ENCODE results near the gene SIGLEC1.

SIGLEC1 gene

DNA sequence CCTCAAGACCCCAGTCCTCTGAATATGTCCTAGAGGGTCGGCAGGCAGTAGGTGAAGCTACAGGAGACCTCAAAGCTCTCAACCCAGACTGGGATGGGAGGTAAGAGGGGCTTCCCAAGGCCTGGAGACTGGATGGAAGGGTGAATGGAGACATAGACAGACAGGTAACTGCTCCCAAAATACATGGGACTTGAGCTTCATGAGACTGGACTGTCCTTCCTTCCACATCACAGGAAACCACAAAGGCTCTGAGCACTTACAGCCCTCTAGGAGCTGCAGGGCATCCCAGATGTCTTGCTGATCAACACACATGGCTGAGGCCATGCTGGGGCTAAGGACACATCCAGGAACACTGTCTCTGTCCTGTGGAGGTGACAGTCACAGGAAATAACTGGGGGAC is 31.6 kb upstream of the SIGLEC1 start:
- no peak for DNase-seq

- DNase-seq, result no peak
Observed at GRCh38 chr20:3743251-3743650, 30.9 kb upstream of the SIGLEC1 start.

- no peak for DNase-seq
Observed at GRCh38 chr20:3741836-3742458, 29.5 kb upstream of the SIGLEC1 start.

- no peak for DNase-seq
Observed at GRCh38 chr20:3740615-3741301, 28.4 kb upstream of the SIGLEC1 start.

DNA sequence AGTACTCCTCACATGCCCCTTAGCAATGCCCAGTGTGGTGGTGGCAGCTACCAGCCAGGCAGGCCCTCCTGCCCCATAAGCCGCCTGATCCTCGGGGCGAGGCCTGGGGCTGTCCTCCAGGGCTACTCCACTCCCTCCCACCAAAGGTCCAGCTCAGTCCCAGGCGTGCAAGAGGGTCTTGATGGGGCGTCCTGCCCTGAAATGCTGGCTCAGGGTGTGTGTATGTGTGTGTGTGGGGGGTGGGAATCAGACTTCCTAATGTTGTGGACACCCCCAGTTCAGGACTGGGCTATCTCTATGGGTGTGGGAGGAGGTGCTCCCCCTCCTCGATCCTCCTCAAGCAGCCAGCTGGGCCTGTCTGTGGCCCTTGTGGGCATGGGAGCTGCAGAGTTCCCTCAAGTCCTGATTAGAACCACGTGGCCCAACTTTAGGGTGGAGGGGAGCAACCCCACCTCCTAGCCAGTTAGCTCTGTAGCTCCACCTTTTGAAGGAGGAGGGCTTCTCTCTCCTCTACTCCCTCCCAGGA is 27.6 kb upstream of the SIGLEC1 start:
- no peak for DNase-seq

DNA sequence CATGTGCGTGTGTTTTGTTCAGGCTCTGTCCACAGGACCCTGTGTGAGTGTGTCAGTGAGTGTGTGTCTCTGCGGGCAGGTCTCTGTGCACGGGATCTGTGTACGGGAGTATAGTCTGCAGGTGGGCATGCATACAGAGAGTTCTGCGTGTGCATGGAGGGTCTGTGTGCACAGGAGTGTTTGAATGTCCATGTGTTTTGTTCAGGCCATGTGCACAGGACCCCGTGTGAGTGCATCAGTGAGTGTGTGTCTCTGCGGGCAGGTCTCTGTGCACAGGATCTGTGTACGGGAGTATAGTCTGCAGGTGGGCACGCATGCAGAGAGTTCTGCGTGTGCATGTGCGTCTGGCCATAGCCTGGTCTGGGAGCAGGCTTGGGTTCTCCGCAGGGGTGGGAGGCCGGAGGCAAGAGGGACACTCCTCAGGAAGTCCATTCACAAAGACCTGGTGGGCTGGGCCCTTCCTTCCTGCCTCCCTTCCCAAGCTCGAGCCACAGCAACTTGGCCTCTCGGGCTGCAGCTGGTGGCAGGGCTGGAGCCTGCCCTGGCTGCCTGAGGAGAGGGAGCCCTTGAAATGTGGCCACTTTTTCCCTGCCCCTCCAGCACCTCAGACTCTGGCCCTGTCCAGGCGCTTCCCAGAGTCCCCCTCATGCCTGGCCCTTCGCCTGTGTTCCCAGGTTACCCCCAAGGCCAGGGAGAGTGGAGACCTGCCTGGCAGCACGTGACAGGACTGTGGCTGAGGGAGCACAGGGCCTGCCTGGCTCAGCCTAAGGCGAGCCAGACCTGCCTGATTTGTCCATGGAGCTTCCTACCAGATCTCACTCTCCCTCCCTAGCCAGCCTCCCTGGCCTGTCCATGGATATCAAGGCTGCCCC is 26.9 kb upstream of the SIGLEC1 start:
- DNase-seq, result no peak

GRCh38 chr20:3738111-3739053 is 26.0 kb upstream of the SIGLEC1 start:
- DNase-seq, result no peak

DNA sequence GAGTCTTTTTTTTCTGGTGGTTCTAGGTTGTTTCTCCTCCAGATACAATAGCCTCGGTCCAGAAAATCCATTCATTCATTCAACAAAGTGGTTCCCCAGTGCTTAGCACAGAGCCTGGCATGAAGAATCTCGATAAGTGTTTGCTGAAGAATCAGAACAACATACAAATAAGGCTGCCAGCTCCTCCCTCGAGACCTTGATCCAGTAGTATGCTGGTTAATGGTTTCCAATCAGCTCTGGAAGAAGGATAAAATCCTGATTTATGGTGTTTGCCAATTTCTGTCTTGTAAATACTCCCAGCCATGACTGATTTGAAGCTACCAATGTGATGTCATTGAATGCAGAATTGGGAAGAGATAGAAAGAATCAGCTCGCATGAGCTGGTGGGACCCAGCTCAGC is 23.4 kb upstream of the SIGLEC1 start:
- no peak for DNase-seq

DNA sequence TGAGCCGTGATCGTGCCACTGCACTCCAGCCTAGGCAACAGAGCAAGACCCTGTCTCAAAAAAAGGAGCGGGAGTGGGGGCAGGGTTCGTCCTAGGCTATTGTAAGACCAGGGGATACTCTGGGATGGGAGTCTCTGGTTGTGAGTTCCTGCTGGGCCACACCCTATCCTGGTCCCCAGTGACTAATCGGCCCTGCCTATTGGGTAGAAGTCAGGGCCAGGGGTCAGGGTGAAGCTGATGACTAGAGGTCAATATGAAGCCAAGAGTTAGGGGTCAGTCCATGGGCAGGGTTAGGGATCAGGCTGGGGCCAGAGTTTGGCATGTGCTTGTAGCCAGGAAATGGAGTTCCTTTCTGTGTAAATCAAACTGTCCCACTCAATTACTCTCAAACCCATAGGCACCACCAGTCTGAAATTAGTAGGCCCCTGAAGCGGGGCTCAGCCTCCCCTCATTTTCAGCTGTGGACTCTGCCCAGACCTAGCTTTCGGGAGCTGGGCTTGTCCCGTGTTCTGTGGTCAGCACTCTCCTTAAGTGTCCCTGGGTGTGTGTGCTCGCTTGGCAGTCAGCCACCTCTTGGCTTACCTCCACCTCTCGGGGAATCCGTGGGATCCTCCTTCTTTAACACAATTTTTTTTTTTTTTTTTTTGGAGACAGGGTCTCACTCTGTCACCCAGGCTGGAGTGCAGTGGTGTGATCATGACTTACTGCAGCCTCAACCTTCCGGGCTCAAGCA is 21.9 kb upstream of the SIGLEC1 start:
- peak; percentile 42 for DNase-seq

DNA sequence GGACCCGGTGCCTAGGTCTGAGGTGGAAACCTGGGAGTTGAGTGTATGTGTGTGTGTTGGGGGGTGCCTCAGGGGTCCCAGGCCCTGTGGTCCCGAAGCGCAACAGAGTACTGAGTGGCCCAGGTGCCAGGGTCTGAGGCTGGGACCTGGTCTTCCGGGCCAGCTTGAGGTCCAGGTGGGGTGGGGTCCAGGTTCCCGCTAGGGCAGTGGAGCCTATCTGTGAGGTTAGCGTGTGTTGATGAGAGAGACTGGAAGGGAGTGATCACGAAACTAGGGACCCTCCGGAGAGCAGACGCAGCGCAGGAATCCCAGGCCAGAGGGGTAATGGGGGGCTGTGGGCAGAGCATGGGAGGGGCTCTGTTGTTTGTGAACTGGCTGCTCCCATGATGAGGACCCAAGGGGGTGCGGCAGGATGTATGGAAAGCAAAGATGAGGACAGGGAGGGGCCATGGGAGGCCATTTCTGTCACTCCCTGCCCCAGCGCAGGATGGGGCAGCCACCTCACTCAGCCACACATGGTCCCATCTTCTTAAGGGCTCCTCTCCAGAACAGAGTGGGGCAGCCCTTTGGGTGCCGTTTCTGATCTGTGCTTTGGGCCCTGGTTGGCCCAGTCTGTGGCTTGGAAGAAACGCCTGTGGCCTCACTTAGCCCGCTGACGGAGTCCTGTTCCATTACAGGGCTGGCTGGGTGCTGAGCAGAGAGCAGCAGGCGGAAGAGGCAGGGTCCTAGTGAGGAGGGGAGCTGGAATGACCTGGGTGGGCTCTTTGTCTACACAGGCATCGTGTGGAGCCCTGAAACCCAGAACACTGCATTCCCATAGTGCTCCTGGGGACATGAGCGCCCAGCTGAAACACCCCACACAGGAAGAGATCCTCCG is 21.0 kb upstream of the SIGLEC1 start:
- peak; percentile 40 for DNase-seq

DNA sequence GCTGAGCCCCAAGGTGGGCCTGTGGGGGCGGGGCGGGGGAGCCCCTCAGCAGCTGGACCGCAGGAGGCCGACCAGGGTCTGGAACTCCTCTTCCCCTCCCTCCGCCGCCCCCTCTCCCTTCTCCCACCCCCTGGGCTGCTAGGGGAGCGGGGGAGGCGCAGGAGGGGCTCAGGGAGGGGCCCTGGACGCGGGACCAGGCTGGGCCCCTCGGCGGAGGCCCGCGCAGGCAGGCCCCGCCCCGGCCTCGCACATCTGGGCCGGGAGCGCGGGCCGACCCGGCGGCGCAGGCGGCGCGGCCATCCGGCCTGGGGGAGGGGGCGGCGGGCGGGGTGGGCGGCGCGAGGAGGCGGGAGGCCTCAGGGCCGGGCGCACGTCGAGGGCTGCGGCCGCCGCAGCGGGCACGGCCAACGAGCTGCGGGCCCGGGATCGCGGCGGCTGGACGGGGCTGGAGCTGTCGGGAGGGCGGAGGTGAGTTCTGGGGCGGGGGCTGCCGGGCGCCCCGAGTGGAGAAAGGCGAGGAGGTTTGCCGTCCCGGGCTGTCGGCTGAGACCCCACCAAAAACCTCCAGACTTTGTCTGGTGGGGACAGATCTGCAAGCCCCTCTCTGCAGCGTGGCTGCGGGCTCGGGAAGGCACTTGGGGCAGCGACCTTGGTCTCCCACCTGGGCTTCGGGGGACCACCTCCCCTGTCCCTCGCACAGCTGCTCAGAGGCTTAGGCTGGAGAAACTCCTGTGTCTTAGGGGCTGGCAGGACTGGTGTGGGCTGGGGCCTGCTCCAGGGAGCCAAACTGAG is 20.1 kb upstream of the SIGLEC1 start, which contains the start of gene HSPA12B:
Gene HSPA12B (plus strand): TSS at position 359 of the 792 bp plus-strand sequence. CDS start 5,990 bp downstream, outside the sequence.
- peak; percentile 73 for DNase-seq

DNA sequence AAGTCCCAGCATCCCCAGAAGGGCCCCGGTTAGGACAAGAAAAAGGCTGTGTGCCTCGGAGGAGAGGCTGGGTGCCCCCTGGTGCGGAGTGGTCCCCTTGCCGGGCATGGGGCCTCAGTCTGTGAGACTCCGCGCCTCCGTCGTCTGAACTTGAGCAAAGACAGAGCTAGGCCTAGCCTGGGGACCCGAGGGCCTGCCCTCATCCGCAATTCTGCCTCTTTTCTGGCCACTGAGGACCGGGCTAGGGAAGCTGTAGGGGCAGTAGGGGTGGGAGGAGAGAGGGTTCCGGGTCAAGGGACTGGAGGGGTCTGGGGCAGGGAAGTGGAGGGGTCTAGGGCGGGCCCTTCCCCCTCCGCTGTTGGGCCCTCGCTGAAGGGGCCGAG is 19.5 kb upstream of the SIGLEC1 start:
- DNase-seq, result no peak

DNA sequence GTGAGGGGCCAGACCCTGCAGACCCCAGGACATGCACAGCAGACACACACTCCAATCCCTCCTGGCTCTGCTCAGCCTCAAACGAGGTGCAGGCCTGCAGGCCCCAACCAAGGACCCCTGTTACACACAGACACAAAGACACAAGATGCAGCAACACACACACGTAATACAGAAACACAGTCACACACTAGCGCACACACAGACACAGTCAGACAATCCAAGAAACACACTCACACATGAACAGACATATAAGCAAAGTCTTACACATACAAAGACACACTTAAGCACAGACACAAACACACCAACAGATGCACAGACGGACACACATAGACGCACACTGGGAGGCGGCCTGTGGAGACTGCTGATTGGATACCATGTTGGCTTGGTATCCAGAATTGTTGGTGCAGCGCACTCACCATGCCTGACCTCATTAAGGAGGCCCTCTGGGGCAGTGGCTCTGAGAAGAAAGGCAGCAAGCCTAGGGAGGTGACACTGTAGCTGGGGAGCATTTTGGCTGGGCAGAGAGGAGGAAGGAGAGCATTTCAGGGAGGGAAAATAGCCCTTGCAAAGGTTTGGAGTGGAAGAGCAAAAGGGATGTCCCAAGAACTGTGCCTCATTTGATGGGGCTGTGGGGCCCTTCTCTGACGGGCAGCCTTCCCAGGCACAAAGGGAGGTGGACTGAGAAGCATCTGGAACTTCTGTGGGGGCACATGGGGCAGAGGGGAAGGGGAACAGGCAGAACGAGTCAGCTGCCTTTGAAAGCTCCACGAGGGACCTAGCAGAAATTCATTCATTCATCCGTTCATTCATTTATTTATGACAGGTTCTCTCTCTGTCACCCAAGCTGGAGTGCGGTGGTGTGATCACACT is 18.6 kb upstream of the SIGLEC1 start:
- peak; percentile 38 for DNase-seq

GRCh38 chr20:3729811-3730540 is 17.6 kb upstream of the SIGLEC1 start:
- no peak for DNase-seq

- DNase-seq, result peak; percentile 34
Observed at GRCh38 chr20:3729378-3729777, 17.0 kb upstream of the SIGLEC1 start.

DNA sequence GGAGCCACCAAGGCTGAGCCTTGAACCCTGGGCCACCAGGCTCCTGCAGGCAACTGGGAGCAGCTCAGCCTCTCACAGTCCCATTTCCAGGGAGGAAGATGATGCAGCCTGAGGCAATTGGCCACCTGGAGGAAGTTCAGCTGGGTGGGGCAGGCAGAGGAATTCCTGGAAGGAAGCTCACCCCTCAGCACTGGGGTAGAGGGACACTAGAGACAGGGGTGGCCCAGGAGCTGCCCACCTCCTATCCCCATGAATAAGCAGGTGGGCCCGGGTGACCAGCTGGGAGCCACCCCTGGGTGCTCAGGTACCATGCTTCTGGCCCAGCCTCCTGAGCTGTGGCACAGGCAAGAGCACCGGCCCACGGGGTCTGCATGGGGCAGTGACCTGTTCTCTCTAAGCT is 16.5 kb upstream of the SIGLEC1 start:
- DNase-seq, result peak; percentile 41

GRCh38 chr20:3728354-3728753 is 16.0 kb upstream of the SIGLEC1 start:
- DNase-seq, result peak; percentile 29

Data from right forelimb (tissue), 1 donor.